ENCODE data around the gene DDIT4. TPM values are rescaled to one million over a fixed set of nuclear protein-coding genes. Genes with fewer than 3 reads are reported as not detected.

Gene DDIT4
- total and polyA plus RNA-seq, 9 of the 15 experiments (the other 6 are each of a cell fraction or from before 2014, with no cell fraction given) = 8.2 to 675 (median 159) TPM

GRCh38 chr10:72316748-72317435 lies 43.2 kb downstream of the DDIT4 start (continued):
- no peak for TF ChIP-seq ADNP (tag; IDR thresholded peaks at IDR 0.05)
- TF ChIP-seq E2F4 (CRISPR knock-in tag; IDR thresholded peaks at IDR 0.05; ENCODE audit: low read depth) = no peak
- TF ChIP-seq ZKSCAN8 (CRISPR knock-in tag; IDR thresholded peaks at IDR 0.05) = peak; percentile 59; the same call in 1 of the 2 replicates
- peak; percentile 82 for TF ChIP-seq ELF2 (CRISPR knock-in tag; IDR thresholded peaks at IDR 0.05)
- TF ChIP-seq TBP (optimal IDR thresholded peaks at IDR 0.05; ENCODE audit: low read depth, low read length) = no peak
- peak; percentile 67 for TF ChIP-seq ZNF449 (CRISPR knock-in tag; IDR thresholded peaks at IDR 0.05)
- TF ChIP-seq ID3 (CRISPR knock-in tag; IDR thresholded peaks at IDR 0.05) = no peak
- peak; percentile 71 for TF ChIP-seq ID3 (tag; IDR thresholded peaks at IDR 0.05)
- TF ChIP-seq ZNF766 (CRISPR knock-in tag; conservative IDR thresholded peaks at IDR 0.05) = 0 out of 2 replicates have a peak, but pooled peaks have one; percentile 70
- peak; percentile 46; the same call in 1 of the 2 replicates for TF ChIP-seq EP400 (IDR thresholded peaks at IDR 0.05)
- peak; percentile 17; the same call in 1 of the 2 replicates for TF ChIP-seq CREM (IDR thresholded peaks at IDR 0.05; ENCODE audit: low read depth)
- TF ChIP-seq CREB3 (tag; conservative IDR thresholded peaks at IDR 0.05; ENCODE audit: low read depth) = peak; percentile 93; the same call in 1 of the 2 replicates
- 0 out of 2 replicates have a peak, but pooled peaks have one; percentile 29 for TF ChIP-seq IFI16 (CRISPR knock-in tag; IDR thresholded peaks at IDR 0.05)
- TF ChIP-seq FOXK1 (CRISPR knock-in tag; IDR thresholded peaks at IDR 0.05; ENCODE audit: borderline replicate concordance) = no peak
- peak; percentile 53 for TF ChIP-seq GABPA (tag; conservative IDR thresholded peaks at IDR 0.05; ENCODE audit: low read depth)
- TF ChIP-seq ZNF280A (IDR thresholded peaks at IDR 0.05; ENCODE audit: low read depth, partially characterized antibody) = no peak
- no peak for TF ChIP-seq HOXB6 (CRISPR knock-in tag; IDR thresholded peaks at IDR 0.05; ENCODE audit: borderline replicate concordance)
- no peak for TF ChIP-seq NR2C1 (IDR thresholded peaks at IDR 0.05)
- TF ChIP-seq NR2C1 (tag; IDR thresholded peaks at IDR 0.05) = peak; percentile 70
- no peak for TF ChIP-seq ZFP91 (CRISPR knock-in tag; IDR thresholded peaks at IDR 0.05)
